Left forelimb (tissue), 1 donor: ENCODE data around the gene ULBP2.
"Not testable (repeated sequence)": the region's sequence is repeated elsewhere in the genome, so short reads cannot be mapped to it uniquely, and the experiment has no call there.

Experiments used
- DNase-seq: peaks from one replicate; pipeline ENCODE4 v3.0.0-alpha.2; 2018; ENCODE audit warnings: low spot score

ULBP2 gene

DNA sequence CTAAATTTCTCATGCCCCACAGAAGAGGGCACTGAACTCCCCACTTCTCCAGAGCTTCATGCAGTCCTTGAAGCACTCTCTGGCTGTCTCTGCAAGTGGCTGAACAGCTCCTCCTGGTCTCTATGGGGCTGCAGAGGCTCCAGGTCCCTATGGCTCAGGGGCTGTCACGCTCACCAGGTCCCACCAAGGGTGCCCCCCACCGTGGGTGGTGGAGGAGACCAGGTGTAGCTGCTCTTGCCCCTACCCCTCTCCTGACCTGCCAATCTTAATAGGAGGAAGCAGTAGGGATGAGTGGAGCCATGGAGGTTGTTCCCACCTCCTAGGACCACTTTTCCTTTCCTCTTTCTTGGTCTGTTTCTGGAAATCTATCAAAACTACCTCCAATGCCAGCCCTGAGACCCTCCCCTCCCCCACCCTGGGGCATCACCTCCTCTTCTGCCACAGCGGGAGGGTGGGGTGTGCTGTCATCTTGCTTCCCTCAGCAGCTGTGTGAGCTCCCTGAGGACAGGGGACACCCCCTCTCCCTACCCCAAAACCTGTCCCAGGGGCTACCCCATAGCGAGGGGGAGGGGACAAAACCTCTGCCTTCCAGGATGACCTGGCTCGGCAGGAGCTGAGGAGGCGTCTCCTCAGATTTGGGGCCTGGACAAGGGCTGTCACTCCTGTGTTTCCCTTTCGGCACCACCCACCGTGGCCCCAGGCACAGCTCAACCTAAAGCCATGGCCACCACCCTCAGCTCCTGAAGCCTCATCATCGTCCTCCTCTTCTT lies 31.9 kb upstream of the ULBP2 start:
- peak; percentile 40 for DNase-seq

DNA sequence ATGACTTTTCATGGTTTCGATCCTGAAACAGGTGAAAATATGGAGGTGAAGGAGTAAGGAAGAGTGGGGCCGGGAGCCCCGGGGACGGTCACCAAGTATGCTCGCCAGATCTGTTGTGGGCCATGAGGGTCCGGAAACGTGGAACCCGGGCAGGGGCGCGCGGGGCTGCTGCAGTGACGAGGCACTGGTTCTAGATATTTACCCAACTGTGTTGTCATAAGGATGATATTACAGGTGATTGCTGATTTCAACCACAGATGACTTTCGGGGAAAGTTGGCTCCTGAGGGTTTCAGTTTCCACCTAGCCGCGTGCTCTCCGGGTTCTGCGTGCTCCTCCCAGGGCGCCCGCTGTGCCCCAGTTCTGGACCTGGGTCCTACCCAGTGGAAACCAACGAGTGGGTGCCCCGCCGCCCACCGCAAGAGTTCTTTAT lies 31.1 kb upstream of the ULBP2 start:
- DNase-seq = peak; percentile 34

DNA sequence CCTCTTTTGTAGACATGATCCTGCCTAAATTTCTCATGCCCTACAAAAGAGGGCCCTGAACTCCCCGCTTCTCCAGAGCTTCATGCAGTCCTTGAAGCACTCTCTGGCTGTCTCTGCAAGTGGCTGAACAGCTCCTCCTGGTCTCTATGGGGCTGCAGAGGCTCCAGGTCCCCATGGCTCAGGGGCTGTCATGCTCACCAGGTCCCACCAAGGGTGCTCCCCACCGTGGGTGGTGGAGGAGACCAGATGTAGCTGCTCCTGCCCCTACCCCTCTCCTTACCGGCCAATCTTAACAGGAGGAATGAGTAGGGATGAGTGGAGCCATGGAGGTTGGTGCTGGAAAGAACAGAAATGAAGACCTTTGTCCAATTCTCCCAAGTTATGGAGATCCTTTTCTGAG lies 29.1 kb upstream of the ULBP2 start:
- not testable (repeated sequence) for DNase-seq

DNA sequence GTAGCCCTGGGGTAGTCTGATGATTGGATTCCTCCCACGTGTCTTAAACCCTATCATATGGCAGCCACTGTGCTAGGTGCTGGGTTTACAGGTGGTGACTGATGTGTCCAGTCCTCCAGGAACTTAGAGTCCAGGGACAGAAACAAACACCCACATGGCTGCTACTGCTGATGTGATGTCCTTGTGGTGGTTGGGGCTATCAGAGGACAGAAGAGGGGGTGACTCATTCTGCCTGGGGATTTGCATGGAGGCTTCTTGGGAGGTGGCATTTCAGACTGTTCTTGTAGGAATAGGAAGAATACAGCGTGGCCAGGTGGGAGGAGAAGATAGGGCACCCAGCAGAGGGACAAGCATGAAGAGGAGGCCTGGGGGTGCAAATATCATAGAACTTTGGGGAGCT lies 28.7 kb upstream of the ULBP2 start:
- no peak for DNase-seq

DNA sequence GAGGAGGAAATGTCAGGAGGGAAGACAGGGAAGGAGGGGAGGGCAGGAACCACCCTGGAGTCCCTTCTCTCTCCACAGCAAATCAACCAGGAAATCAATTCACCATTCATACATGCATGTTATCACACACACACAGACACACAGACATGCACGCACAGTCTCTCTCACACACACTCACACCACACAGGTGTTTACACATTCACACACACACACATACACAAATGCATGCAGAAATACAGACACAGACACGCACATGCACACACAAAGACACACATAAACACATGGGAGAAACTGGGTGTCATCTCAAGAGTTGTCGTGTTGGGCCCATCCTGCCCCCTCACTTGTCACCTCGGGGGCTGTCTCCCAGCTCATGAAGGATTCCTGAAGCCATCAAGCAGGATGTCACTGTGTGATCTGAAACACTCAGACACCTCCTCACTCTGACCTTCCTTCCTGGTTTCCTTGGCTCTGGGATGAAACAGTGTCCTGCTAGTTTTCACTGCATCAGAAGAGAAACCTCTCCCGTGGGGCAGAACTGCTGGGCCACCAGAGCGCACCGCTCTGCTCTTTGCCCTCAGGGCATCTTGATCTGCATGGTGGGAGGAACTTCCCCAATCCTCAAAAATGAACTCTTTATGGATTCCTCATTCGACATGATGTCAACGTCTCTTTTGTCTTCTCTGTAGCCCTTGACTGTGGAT lies 28.1 kb upstream of the ULBP2 start:
- DNase-seq = peak; percentile 26

DNA sequence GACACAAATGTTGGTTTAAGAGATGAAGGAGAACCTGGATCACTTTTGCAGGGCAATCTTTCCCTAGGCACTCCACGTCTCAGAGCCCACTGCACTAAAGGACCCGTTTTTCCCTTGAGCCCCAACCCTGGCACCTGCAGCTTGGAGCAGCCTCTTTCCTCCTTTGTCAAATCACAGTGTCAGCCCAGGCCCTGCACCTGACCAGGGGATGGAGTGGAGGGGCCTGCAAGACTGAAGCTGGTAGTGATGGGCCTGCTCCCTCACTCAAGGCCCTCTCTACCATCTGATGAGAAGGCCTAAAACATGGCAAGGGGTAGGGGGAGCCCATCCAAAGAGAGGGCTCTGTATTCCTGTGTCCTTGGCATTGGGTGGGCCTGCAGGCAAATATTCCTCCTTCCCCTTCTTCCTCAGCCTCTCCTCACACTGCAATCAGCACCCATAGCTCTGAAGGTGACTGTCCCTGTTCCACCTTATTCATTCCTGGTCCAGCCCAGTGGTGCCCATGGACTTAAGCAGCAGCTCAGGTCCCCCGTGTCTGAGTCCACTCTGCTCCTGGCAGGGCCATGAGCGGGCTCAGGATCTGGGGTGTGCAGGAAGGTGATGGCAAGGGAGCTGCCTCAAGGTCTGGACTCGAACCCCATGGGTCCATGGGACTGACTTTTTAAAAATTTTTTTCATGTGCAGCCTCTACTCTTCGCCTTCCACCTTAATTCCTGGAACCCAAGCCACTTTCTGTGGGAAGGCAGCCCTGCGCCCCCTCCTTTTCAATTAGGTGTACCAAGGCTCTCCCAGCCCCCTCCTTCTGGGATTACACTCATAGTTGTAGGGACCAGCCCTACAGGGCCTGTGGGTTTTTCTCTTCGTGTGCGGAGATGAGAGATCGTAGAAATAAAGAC lies 25.6 kb upstream of the ULBP2 start:
- DNase-seq = peak; percentile 45

DNA sequence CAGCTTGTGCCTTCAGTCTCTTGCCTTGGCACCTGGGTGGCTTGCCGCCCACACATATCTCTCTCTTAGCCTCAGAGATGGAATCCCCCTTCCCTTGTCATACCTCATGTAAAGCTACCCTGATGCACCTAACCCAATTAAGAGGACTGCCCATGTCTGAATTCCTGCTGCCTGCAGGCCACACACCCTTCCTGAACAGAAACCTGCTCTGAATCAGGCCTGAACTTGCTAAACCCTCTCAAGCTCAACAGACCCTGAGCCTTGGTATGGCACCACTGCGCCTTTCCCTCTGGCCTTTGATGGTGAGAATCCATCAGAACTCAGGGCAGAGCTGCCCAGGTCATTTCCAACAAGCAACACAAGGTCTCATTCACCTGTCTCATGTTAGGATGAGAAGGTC lies 24.1 kb upstream of the ULBP2 start:
- DNase-seq = peak; percentile 48

DNA sequence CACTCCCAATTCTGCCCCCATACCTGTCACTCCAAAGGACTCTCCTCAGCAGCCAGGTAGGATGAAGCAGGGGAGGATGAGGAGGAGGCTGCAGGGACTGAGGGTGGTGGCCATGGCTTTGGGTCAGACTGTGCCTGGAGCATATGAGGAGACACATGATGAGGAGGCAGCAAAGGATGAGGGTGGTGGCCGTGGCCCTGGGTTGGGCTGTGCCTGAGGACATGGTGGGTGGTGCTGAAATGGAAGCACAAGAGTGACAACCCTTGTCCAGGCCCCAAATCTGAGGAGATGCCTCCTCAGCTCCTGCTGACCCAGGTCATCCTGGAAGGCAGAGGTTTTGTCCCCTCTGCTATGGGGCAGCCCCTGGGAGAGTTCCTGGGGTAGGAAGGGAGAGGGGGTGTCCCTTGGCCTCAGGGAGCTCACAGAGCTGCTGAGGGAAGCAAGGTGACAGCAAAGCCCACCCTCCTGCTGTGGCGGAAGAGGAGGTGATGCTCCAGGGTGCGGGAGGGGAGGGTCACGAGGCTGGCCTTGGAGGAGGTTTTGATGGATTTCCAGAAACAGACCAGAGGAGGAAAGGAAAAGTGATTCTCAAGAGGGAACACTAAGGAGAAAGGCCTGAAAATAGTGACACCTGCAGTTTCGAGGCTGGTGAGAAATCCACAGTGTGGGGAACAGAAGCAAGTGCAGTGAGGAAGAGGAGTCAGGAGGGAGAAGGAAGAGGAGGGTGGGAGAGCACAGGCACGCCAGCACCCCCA lies 23.5 kb upstream of the ULBP2 start:
- peak; percentile 57 for DNase-seq

DNA sequence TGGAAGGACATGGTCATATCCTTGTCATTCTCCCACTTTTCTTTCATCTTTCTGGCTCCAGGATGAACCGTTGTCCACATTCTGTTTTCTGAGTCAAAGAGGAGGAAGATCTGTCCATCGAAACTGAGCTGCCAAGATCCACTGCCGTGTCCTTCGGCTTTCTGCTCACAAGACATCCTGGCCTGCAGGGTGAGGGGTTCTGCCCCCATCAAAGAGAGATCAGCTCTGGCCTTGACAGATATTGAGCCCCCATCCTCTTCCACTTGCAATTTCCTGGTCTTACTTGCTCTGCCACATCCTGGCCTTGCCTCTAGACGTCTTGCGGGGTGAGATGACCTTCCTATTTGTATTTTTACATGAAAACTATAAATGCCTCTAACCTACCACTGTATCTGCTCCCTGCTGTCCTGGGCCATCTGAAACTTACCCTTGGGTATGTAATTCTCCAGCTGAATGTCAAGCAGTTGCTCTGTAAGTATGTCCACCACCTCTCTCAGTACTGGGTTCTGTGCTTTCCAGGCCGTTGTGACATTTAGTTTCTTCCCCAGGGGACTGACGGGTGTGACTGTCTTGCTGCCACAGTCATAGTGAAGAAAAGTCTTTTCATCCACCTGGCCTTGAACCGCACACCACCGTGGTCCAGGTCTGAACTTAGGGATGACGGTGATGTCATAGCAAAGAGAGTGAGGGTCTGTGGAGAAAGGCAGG lies 22.5 kb upstream of the ULBP2 start:
- not testable (repeated sequence) for DNase-seq

DNA sequence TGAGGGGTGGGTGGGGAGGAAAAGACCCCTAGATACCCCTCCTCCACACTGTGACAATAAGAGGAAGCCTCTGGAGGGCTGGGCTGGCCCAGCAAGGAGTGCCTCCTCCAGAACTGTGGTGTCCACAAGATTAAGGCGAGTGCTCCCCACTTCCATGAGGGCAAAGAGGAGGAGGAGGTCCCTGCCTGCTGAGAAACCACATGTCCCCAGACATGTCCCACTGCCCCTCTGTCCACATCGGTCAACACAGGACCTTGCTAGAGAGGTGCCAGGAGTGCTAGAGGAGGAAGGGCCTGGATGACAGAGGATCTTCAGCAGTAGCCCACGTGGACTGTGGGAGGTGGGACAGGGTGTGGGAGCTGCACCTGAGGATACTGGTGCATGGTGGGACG lies 22.0 kb upstream of the ULBP2 start:
- peak; percentile 40 for DNase-seq

DNA sequence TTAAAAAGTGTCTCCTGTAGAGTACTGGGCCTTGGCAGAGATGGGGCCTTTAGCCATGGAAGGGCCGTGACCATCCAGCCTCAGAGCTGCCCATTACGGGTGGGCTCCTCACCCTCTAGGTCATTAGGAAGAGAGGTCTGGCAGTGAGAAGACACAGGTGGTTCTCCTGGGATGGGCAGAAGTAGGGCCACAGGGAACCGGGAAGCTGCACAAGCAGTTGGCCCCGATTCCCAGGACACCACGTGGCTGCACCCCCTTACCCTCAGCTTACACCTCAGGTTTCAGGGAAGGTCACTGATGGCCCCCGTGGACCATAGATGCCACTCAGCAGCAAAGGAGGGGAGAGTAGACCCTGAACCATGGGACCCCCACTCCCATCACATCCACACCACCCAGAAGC lies 20.5 kb upstream of the ULBP2 start:
- DNase-seq = peak; percentile 46

DNA sequence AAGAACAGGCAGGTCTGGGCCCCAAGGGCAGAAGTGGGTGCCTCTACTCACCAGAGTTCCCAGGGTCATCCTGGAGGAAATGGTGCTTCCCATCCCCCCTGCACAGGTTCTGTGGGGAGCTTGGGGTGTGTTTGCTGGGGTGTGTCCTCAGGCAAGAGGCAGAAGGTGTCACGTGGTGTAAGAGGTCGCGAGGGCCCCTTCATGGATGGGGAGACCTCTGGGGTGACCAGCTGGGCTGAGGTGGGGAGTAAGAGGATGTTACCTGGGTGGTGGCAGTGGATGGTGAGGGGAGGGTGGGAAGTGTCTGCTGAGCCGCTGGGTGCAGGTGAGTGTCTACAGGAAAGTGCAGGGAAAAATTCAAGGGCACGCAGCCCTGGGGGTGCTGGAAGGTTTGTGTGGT lies 19.7 kb upstream of the ULBP2 start:
- not testable (repeated sequence) for DNase-seq

DNA sequence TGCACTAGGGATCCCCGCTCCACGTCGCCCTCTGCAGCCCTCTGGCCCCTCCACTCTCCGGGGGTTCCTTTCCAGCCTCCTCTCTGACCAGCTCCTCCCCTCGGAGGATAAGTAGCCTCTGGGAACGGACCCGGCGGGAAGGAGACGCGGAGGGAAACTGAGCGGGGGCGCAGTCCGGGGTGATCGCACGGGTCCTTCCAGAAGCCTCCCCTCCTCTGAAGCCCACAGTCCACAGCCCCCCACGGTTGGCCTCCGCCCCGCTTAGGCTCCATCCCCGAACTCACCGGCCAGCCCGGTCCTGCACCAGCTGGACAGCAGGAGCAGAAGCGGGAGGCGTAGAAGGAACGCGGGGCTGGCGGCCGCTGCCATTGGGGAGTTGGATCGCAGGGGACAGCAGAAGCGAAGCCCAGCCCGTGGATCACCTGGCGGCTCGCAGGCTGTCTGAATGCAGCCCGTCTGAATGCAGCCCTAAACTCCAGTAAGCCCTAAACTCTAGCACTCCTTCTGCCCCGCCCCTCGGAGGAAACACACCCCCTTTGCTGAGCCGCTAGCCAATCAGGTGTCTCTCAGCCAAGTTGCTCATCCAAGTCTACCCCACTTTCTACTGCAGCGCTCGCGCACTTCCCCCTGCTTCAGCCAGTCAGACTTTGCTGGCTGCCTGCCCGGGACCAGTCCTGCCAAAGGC lies 19.0 kb upstream of the ULBP2 start, which contains the start of gene RAET1G:
TSS of gene RAET1G (minus strand) at position 480 of the 685 bp plus-strand sequence. CDS start at position 369, 111 bp downstream.
- DNase-seq = peak; percentile 90

DNA sequence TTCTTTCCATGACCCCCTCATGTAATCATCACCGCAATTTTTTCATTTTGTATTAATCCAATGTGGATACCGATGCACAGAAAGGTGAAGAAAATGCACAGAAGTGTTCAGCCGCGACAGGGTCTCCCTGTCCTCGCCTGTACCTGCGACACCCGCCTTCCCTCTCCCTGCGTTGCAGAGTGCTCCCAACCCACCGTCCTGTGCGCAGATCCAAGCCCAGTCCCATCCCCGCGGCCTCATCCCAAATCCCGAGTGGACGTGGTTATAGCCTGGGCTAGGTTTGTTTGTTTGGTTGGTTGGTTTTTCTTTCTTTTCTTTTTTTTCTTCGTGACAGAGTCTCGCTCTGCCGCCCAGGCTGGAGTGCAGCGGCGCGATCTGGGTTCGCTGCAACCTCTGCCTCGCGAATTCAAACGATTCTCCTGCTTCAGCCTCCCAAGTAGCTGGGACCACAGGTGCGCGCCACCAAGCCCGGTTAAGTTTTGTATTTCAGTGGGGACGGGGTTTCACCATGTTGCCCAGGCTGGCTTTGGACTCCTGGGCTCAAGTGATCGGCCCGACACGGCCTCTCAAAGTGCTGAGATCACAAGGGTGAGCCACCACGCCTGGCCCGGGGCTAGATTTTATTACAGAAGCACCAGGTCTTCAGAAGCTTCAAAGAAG lies 18.4 kb upstream of the ULBP2 start:
- DNase-seq = no peak

DNA sequence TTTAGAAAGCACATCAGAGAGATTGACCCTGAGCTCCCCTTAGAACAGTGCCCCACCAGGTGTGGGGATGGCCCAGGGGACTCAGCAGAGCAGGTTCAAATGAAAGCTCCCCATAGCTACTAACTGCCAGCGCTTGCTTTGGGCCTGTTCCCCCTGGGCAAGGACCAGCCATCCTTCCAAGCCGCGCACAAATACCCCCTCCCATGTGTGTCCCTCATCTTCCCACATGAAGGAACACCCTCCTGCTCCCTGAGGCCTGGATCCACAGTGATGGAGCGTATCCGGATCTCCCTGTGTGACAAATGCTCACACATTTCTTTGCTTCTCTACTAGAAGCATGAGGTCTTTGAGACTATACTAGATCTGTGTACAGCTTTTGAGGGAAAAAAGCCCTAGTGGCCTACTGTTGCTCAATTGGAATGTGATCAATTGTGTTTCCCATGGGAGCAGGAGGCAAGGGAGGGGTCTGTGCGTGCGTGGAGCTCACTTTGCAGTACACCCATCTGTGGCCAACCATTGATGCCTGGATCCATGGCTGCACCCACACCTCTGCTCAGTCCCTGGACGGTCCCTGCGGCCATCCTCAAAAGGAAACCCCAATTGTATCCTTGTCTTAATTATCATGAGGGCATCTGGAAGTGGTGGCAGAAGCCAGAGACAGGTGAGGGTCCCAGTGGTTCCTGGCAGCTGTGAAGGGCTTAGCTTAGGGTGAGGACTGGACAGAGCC lies 17.4 kb upstream of the ULBP2 start:
- no peak for DNase-seq

DNA sequence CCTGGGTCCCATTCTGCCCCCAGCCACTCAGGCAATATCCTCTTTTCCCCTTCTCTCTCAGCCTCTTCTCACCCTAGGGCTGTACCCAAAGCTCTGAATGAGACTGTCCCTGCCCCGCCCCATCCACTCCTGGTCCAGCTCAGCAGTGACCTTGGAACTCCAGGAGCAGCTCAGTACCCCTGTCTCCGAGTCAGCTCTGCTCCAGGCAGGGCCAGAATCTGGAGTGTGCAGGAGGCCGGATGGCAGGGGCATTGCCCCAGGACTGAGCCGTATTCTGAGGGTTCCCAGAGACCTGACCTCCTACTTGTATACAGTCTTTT lies 16.9 kb upstream of the ULBP2 start:
- DNase-seq = no peak

DNA sequence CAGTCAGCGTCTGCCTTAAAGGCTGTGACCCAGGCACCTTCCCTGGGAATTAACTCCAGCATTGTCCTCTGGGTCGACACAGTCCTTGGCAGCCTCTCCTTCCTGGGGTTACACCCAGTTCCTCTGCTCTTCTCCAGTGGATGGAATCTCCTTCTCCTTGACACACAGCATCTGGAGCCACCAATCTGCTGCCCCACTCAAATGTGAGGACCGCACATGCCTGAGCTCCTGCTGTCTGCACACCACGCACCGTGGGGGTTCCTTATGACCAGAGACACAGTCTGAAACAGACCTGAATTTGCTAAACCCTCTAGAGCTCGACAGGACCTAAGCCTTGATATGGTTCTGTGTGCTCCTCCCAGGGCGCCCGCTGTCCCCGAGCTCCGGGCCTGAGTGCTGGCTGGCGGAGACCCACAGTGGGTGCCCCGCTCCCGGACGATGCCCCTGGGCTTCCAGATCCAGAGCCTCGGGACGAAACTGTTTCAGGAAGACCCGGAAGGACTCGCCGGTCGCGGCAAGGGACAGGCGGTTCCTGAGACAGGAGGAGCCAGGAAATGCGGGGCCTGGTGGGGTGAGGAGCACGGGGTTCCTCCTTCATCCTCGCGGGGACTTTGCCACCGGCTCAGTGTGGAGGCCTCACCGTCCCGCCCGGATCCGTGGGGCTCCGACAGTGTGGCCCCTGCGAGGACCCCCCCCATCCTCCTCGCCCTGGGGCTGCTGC lies 16.4 kb upstream of the ULBP2 start:
- DNase-seq = no peak

DNA sequence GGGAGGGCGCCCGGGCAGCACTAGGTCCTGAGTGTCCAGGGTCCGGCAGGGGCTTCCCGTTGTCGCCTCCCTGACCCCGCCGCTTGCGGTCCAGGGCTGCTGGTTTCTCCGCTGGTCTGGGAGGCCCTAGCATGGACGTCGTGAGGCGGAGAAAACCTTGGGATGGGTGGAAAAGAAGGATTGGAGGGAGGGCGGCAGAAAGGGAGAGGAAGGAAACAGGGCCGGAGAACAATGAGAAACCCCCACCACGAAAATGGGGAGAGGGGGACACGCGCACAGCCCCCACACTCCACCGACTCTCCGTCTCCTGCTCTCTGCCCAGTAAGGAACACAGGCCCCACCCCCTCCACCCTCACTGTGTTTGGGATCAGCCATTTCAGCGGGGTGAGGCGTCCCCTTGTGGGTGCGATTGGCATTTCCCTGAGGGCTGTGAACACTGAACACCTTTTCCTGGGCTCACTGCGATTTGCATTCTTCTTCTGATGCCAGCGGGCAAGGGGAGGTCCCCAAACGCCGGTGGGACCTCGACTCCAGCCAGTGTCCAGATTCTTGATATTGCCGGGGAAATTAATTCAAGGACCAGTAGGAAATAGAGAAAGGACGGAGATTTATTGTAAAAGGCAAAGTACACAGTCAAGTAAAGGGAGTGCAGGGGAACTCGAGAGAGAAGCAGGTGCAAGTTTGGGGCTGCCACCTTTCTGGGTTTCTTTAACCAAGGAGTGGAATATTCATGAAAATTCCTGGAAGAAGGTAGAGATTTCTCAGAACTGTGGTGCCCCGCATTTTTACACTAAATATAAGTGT lies 15.6 kb upstream of the ULBP2 start:
- peak; percentile 84 for DNase-seq
